ENCODE results near the gene ZSCAN5A.
"Not testable (repeated sequence)": the region's sequence is repeated elsewhere in the genome, so short reads cannot be mapped to it uniquely, and the experiment has no call there.

ZSCAN5A gene

DNA sequence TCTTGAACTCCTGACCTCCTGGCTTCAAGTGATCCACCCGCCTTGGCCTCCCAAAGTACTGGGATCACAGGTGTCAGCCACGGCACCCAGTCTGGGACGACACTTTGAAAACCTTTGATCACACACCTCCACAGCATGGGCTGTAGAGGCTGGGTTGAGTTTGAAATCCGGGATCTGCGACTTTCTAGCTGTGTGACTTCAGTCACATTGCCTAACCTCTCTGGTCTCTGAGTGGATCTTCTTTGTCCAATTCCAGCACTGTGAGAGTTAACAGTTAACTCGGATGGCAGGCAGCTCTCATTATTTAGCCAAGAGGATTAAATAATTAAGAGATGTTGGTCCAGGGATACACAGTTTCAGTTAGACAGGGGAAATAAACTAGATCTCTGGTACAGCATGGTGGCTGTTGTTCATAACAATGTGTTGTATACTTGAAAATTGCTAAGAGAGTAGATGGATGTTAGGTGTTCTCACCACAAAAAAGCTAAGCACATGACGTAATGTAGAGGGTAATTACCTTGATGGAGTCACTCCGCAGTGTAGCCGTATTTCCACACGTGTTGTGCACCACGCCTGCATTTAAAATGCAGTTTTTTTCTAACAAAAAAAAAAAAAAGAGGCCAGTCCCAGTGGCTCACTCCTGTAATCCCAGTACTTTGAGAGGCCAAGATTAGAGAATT, 136.9 kb downstream of the ZSCAN5A start:
- WGBS (ENCODE audit: insufficient coverage, insufficient read length): no CpG with 5 or more reads among the region's 11 CpGs

DNA sequence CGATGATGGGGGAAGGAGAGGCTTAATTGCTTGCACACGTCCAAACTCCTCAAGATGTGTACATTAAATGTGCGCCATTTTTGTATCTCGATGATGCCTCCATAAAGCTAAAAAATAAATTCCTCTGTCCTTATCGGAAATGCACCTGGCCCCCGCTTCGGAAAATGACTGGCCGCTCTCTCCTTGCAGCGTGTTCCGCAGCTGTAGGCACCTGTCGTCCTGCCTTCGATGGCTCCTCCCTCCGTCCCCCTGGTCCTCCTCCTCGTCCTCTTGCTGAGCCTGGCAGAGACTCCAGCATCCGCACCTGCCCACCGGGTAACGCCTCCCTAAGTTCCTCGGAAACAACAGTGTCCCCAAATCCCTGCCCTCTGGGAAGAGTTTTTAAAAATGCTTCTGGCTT, 137.8 kb downstream of the ZSCAN5A start:
- Histone ChIP-seq H3K36me3 (ENCODE audit: control insufficient read depth, insufficient read depth, low read length) (no peaks in the 10 kb centered on the region), H3K27me3 (ENCODE audit: control insufficient read depth, insufficient read depth, low read length) (no peaks in the 10 kb centered on the region), H3K9me3 (ENCODE audit: control insufficient read depth, insufficient read depth, low read length) (no peaks in the 10 kb centered on the region), H3K4me1 (ENCODE audit: control insufficient read depth, insufficient read depth, low read length) (no peaks in the 10 kb centered on the region), H3K27ac (ENCODE audit: low read length) (no peak overlapping the region), H3K4me3 (ENCODE audit: low read length) (no peak overlapping the region)
- no peak for DNase-seq (ENCODE audit: low read depth, low spot score)
- WGBS (ENCODE audit: insufficient coverage, insufficient read length): no CpG with 5 or more reads among the region's 18 CpGs

More for the DNA sequence above, 136.9 kb downstream of the ZSCAN5A start:
- Histone ChIP-seq H3K4me1 (ENCODE audit: control insufficient read depth, insufficient read depth, low read length) (no peaks in the 10 kb centered on the region), H3K36me3 (ENCODE audit: control insufficient read depth, insufficient read depth, low read length) (no peaks in the 10 kb centered on the region), H3K27me3 (ENCODE audit: control insufficient read depth, insufficient read depth, low read length) (no peaks in the 10 kb centered on the region), H3K4me3 (ENCODE audit: low read length) (no peak overlapping the region), H3K9me3 (ENCODE audit: control insufficient read depth, insufficient read depth, low read length) (no peaks in the 10 kb centered on the region), H3K27ac (ENCODE audit: low read length) (no peak overlapping the region)
- no peak for DNase-seq (ENCODE audit: low read depth, low spot score)

DNA sequence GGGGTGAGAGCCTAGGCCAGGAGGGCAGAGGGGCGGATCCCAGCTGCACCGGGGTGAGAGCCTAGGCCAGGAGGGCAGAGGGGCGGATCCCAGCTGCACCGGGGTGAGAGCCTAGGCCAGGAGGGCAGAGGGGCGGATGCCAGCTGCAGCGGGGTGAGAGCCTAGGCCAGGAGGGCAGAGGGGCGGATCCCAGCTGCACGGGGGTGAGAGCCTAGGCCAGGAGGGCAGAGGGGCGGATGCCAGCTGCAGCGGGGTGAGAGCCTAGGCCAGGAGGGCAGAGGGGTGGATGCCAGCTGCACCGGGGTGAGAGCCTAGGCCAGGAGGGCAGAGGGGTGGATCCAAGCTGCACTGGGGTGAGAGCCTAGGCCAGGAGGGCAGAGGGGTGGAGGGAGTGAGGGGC, 138.3 kb downstream of the ZSCAN5A start:
- H3K4me1 ChIP-seq (ENCODE audit: control insufficient read depth, insufficient read depth, low read length); H3K9me3 ChIP-seq (ENCODE audit: control insufficient read depth, insufficient read depth, low read length); H3K27me3 ChIP-seq (ENCODE audit: control insufficient read depth, insufficient read depth, low read length); H3K36me3 ChIP-seq (ENCODE audit: control insufficient read depth, insufficient read depth, low read length); H3K27ac ChIP-seq (ENCODE audit: low read length); DNase-seq (ENCODE audit: low read depth, low spot score); H3K4me3 ChIP-seq (ENCODE audit: low read length): not testable (repeated sequence)
- WGBS (ENCODE audit: insufficient coverage, insufficient read length): no CpG with 5 or more reads among the region's 11 CpGs

DNA sequence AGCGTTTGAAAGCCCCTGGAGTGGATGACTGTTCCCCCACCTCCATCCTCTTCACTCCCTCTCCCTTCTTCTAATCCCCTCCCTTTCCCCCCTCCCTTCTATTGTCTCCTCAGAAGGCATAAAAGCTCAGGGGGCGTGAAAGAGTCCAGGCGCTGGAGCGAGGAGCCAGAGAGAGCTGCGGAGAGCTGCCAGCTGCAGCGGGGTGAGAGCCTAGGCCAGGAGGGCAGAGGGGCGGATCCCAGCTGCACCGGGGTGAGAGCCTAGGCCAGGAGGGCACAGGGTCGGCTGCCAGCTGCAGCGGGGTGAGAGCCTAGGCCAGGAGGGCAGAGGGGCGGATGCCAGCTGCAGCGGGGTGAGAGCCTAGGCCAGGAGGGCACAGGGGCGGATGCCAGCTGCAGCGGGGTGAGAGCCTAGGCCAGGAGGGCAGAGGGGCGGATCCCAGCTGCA, 138.8 kb downstream of the ZSCAN5A start, which contains the start of gene GALP:
Gene GALP, plus strand, starts transcription at position 148 of the 447 bp plus-strand sequence. CDS start 1,101 bp downstream, outside the sequence.
- H3K36me3 ChIP-seq (ENCODE audit: control insufficient read depth, insufficient read depth, low read length); DNase-seq (ENCODE audit: low read depth, low spot score); H3K4me3 ChIP-seq (ENCODE audit: low read length); H3K4me1 ChIP-seq (ENCODE audit: control insufficient read depth, insufficient read depth, low read length); H3K9me3 ChIP-seq (ENCODE audit: control insufficient read depth, insufficient read depth, low read length); H3K27me3 ChIP-seq (ENCODE audit: control insufficient read depth, insufficient read depth, low read length); H3K27ac ChIP-seq (ENCODE audit: low read length): not testable (repeated sequence)
- no CpG with 5 or more reads among the region's 15 CpGs for WGBS (ENCODE audit: insufficient coverage, insufficient read length)

DNA sequence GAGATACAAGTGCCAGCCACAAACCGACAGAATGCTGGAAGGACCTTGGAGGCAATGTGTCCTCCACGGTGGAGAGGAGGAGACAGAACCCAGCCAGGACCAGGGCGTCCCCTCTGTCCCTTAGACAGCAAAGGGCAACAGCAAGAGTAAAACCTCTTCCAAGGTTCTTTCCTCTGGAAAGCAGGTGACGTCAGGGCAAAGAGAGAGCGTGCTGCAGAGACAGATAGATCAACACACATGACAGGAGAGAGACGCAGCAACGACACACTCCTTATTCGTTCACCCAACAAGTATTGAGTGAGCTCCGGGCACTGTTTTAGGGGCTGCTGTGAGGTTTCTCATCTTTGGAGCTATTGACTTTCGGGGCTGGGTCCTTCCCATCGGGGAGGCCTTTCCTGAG, 140.1 kb downstream of the ZSCAN5A start:
- no CpG with 5 or more reads among the region's 11 CpGs for WGBS (ENCODE audit: insufficient coverage, insufficient read length)
- no peaks in the 10 kb centered on the region for H3K36me3 ChIP-seq (ENCODE audit: control insufficient read depth, insufficient read depth, low read length)
- H3K4me3 ChIP-seq (ENCODE audit: low read length): no peak overlapping the region
- H3K27ac ChIP-seq (ENCODE audit: low read length): no peak overlapping the region
- no peaks in the 10 kb centered on the region for H3K4me1 ChIP-seq (ENCODE audit: control insufficient read depth, insufficient read depth, low read length)
- no peaks in the 10 kb centered on the region for H3K27me3 ChIP-seq (ENCODE audit: control insufficient read depth, insufficient read depth, low read length)
- no peaks in the 10 kb centered on the region for H3K9me3 ChIP-seq (ENCODE audit: control insufficient read depth, insufficient read depth, low read length)
- DNase-seq (ENCODE audit: low read depth, low spot score): no peak

DNA sequence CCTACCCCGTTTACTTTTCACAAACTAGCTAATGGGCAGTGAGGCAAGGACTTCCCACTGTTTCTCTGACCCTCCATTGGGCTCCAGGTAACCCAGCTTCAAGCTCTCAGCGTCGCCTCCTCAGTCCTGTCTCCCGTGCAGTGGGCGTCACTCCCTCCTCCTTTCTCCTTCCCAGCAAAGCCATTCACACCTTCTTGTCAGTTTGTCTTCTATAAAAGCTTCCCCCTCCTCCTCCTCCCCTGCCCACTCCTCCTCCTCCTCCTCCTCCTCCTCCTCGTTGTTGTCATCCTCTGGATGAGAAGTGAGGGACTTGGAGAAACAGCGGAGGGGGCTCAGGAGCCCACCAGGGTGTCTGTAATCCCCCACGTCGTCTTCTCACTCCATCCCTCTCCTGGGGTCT, 140.6 kb downstream of the ZSCAN5A start:
- no peaks in the 10 kb centered on the region for H3K4me1 ChIP-seq (ENCODE audit: control insufficient read depth, insufficient read depth, low read length)
- H3K27ac ChIP-seq (ENCODE audit: low read length): no peak overlapping the region
- no peaks in the 10 kb centered on the region for H3K9me3 ChIP-seq (ENCODE audit: control insufficient read depth, insufficient read depth, low read length)
- H3K36me3 ChIP-seq (ENCODE audit: control insufficient read depth, insufficient read depth, low read length): no peaks in the 10 kb centered on the region
- no peak overlapping the region for H3K4me3 ChIP-seq (ENCODE audit: low read length)
- DNase-seq (ENCODE audit: low read depth, low spot score): no peak
- WGBS (ENCODE audit: insufficient coverage, insufficient read length): no CpG with 5 or more reads among the region's 9 CpGs
- H3K27me3 ChIP-seq (ENCODE audit: control insufficient read depth, insufficient read depth, low read length): no peaks in the 10 kb centered on the region
